Stimulated activated memory B cell treated with anti-CD40 and anti-IgM and Interleukin-4, amounts not matched to agents 10 μg/mL and 1 μg/mL and 100 μg/mL, for 72 hours (primary cell): ENCODE data around the gene GRIA1.

ENCODE experiments used
- ATAC-seq: fragments of 150-1000 bp; cut with Tn5 transposase; 2 replicates; pipeline ENCODE4 v1.10.0; 2021
- H3K27ac Mint-ChIP-seq: one replicate; pipeline ENCODE4 v1.8.0; 2022; ENCODE audit warnings: mild to moderate bottlenecking, mixed read lengths
- H3K27me3 Mint-ChIP-seq: one replicate; pipeline ENCODE4 v1.8.0; 2022; ENCODE audit warnings: mixed read lengths
- H3K36me3 Mint-ChIP-seq: one replicate; pipeline ENCODE4 v1.8.0; 2022; ENCODE audit warnings: mixed read lengths
- H3K4me1 Mint-ChIP-seq: one replicate; pipeline ENCODE4 v1.8.0; 2022; ENCODE audit warnings: mixed read lengths
- H3K4me3 Mint-ChIP-seq: one replicate; pipeline ENCODE4 v1.8.0; 2022; ENCODE audit warnings: mild to moderate bottlenecking, moderate library complexity, mixed read lengths
- H3K9me3 Mint-ChIP-seq: one replicate; pipeline ENCODE4 v1.8.0; 2022; ENCODE audit warnings: mixed read lengths

Gene GRIA1

GRCh38 chr5:153756540-153756939, 266.1 kb downstream of the GRIA1 start:
- H3K4me3 Mint-ChIP-seq = no peak overlapping the region
- peaks cover 12% of the 10 kb centered on the region for H3K9me3 Mint-ChIP-seq
- no peaks in the 10 kb centered on the region for H3K36me3 Mint-ChIP-seq
- H3K4me1 Mint-ChIP-seq = no peaks in the 10 kb centered on the region
- no peak for ATAC-seq
- H3K27me3 Mint-ChIP-seq = no peaks in the 10 kb centered on the region
- no peak overlapping the region for H3K27ac Mint-ChIP-seq

GRCh38 chr5:153765987-153766386, 275.5 kb downstream of the GRIA1 start:
- H3K27ac Mint-ChIP-seq = no peak overlapping the region

GRCh38 chr5:153767221-153768188, 277.0 kb downstream of the GRIA1 start:
- peaks cover 7% of the 10 kb centered on the region for H3K9me3 Mint-ChIP-seq
- peaks cover 6% of the 10 kb centered on the region for H3K27me3 Mint-ChIP-seq
- no peak overlapping the region for H3K4me3 Mint-ChIP-seq
- H3K27ac Mint-ChIP-seq = no peak overlapping the region
- no peak for ATAC-seq
- H3K36me3 Mint-ChIP-seq = no peaks in the 10 kb centered on the region
- no peaks in the 10 kb centered on the region for H3K4me1 Mint-ChIP-seq

More at GRCh38 chr5:153765987-153766386, 275.5 kb downstream of the GRIA1 start:
- Mint-ChIP-seq H3K4me3 (no peak overlapping the region), H3K27me3 (peaks cover 3% of the 10 kb centered on the region), H3K9me3 (peaks cover 8% of the 10 kb centered on the region), H3K4me1 (no peaks in the 10 kb centered on the region), H3K36me3 (no peaks in the 10 kb centered on the region)
- ATAC-seq = no peak

- Mint-ChIP-seq H3K36me3 (no peaks in the 10 kb centered on the region), H3K27me3 (peaks cover 6% of the 10 kb centered on the region)
- ATAC-seq = no peak
These were observed 279.6 kb downstream of the GRIA1 start for GRCh38 chr5:153770066-153770465.

GRCh38 chr5:153774686-153775085, 284.2 kb downstream of the GRIA1 start:
- no peak for ATAC-seq
- H3K9me3 Mint-ChIP-seq = peaks cover 8% of the 10 kb centered on the region
- no peak overlapping the region for H3K4me3 Mint-ChIP-seq
- H3K27me3 Mint-ChIP-seq = peaks cover 16% of the 10 kb centered on the region
- H3K27ac Mint-ChIP-seq = no peak overlapping the region
- no peaks in the 10 kb centered on the region for H3K4me1 Mint-ChIP-seq
- H3K36me3 Mint-ChIP-seq = no peaks in the 10 kb centered on the region

More at GRCh38 chr5:153770066-153770465, 279.6 kb downstream of the GRIA1 start:
- Mint-ChIP-seq H3K4me3 (no peak overlapping the region), H3K4me1 (no peaks in the 10 kb centered on the region), H3K9me3 (peaks cover 2% of the 10 kb centered on the region), H3K27ac (no peak overlapping the region)

- no peak for ATAC-seq
These were observed 285.5 kb downstream of the GRIA1 start for GRCh38 chr5:153775923-153776322.

GRCh38 chr5:153777681-153778581, 287.5 kb downstream of the GRIA1 start:
- no peaks in the 10 kb centered on the region for H3K36me3 Mint-ChIP-seq
- H3K27me3 Mint-ChIP-seq = peaks cover 10% of the 10 kb centered on the region
- no peak overlapping the region for H3K4me3 Mint-ChIP-seq
- H3K4me1 Mint-ChIP-seq = no peaks in the 10 kb centered on the region
- H3K9me3 Mint-ChIP-seq = peaks cover 5% of the 10 kb centered on the region
- H3K27ac Mint-ChIP-seq = no peak overlapping the region
- peak; percentile 16 for ATAC-seq

More at GRCh38 chr5:153775923-153776322, 285.5 kb downstream of the GRIA1 start:
- Mint-ChIP-seq H3K4me1 (no peaks in the 10 kb centered on the region), H3K4me3 (no peak overlapping the region), H3K9me3 (peaks cover 8% of the 10 kb centered on the region), H3K27me3 (peaks cover 13% of the 10 kb centered on the region), H3K27ac (no peak overlapping the region), H3K36me3 (no peaks in the 10 kb centered on the region)

GRCh38 chr5:153779836-153780235, 289.4 kb downstream of the GRIA1 start:
- no peak for ATAC-seq
- Mint-ChIP-seq H3K27ac (no peak overlapping the region), H3K27me3 (peaks cover 10% of the 10 kb centered on the region), H3K4me3 (no peak overlapping the region), H3K36me3 (no peaks in the 10 kb centered on the region), H3K9me3 (peaks cover 5% of the 10 kb centered on the region), H3K4me1 (no peaks in the 10 kb centered on the region)

- Mint-ChIP-seq H3K4me1 (no peaks in the 10 kb centered on the region), H3K27me3 (peaks cover 7% of the 10 kb centered on the region), H3K9me3 (no peaks in the 10 kb centered on the region), H3K36me3 (no peaks in the 10 kb centered on the region), H3K4me3 (no peak overlapping the region), H3K27ac (no peak overlapping the region)
- no peak for ATAC-seq
These were observed 290.6 kb downstream of the GRIA1 start for GRCh38 chr5:153780876-153781705.

GRCh38 chr5:153782589-153783361, 292.3 kb downstream of the GRIA1 start:
- Mint-ChIP-seq H3K27me3 (peaks cover 8% of the 10 kb centered on the region), H3K4me3 (no peak overlapping the region), H3K4me1 (no peaks in the 10 kb centered on the region), H3K36me3 (no peaks in the 10 kb centered on the region), H3K27ac (no peak overlapping the region), H3K9me3 (no peaks in the 10 kb centered on the region)
- no peak for ATAC-seq

- H3K36me3 Mint-ChIP-seq = no peaks in the 10 kb centered on the region
- H3K9me3 Mint-ChIP-seq = peaks cover 4% of the 10 kb centered on the region
- no peak overlapping the region for H3K4me3 Mint-ChIP-seq
- peaks cover 12% of the 10 kb centered on the region for H3K27me3 Mint-ChIP-seq
- no peaks in the 10 kb centered on the region for H3K4me1 Mint-ChIP-seq
- ATAC-seq = no peak
- no peak overlapping the region for H3K27ac Mint-ChIP-seq
These were observed 292.8 kb downstream of the GRIA1 start for GRCh38 chr5:153783362-153783658.

GRCh38 chr5:153784277-153784676, 293.8 kb downstream of the GRIA1 start:
- Mint-ChIP-seq H3K27ac (no peak overlapping the region), H3K36me3 (no peaks in the 10 kb centered on the region), H3K27me3 (peaks cover 17% of the 10 kb centered on the region), H3K4me1 (no peaks in the 10 kb centered on the region), H3K9me3 (peaks cover 6% of the 10 kb centered on the region), H3K4me3 (no peak overlapping the region)
- no peak for ATAC-seq

- Mint-ChIP-seq H3K4me1 (no peaks in the 10 kb centered on the region), H3K36me3 (no peaks in the 10 kb centered on the region), H3K9me3 (peaks cover 6% of the 10 kb centered on the region), H3K27ac (no peak overlapping the region), H3K27me3 (peaks cover 9% of the 10 kb centered on the region), H3K4me3 (no peak overlapping the region)
- no peak for ATAC-seq
These were observed 300.9 kb downstream of the GRIA1 start for GRCh38 chr5:153791339-153791738.

- H3K27ac Mint-ChIP-seq = no peak overlapping the region
- no peak for ATAC-seq
- no peaks in the 10 kb centered on the region for H3K4me1 Mint-ChIP-seq
- H3K9me3 Mint-ChIP-seq = peaks cover 6% of the 10 kb centered on the region
- peaks cover 9% of the 10 kb centered on the region for H3K27me3 Mint-ChIP-seq
- H3K4me3 Mint-ChIP-seq = no peak overlapping the region
- no peaks in the 10 kb centered on the region for H3K36me3 Mint-ChIP-seq
These were observed 301.8 kb downstream of the GRIA1 start for GRCh38 chr5:153792305-153792704.
